Activated T-cell treated with anti-CD3 and anti-CD28 coated beads, Interleukin-2, amount 50 U/mL, for 72 hours (primary cell): ENCODE results near the gene PRMT1. TPM values are rescaled to one million over a fixed set of nuclear protein-coding genes. Genes with fewer than 3 reads are reported as not detected.

Experiments
- ATAC-seq, 2 donors: fragments of 150-1000 bp; cut with Tn5 transposase; replicated peaks in 1 of 2; 2 replicates each; pipeline ENCODE4 v1.10.0; 2021; ENCODE audit warnings: moderate library complexity in 2 of 2, mild to moderate bottlenecking in 1 of 2
- DNase-seq, 2 donors: peaks; one replicate each; pipeline ENCODE4 v3.0.0; 2021 to 2022; ENCODE audit warnings: mixed read lengths in 1 of 2
- H3K27ac Mint-ChIP-seq: one replicate; pipeline ENCODE4 v1.8.0; 2022; ENCODE audit warnings: mild to moderate bottlenecking, moderate library complexity, mixed read lengths
- H3K27me3 Mint-ChIP-seq: one replicate; pipeline ENCODE4 v1.8.0; 2022; ENCODE audit warnings: low read depth, mixed read lengths
- H3K36me3 Mint-ChIP-seq, 2 donors: one replicate each; pipeline ENCODE4 v1.8.0; 2022; ENCODE audit warnings: mixed read lengths in 2 of 2, mild to moderate bottlenecking in 1 of 2; ENCODE audit not compliant: insufficient read depth in 2 of 2
- H3K4me1 Mint-ChIP-seq: one replicate; pipeline ENCODE4 v1.8.0; 2022; ENCODE audit warnings: low read depth, mixed read lengths
- H3K4me3 Mint-ChIP-seq, 2 donors: one replicate each; pipeline ENCODE4 v1.8.0; 2022; ENCODE audit warnings: mild to moderate bottlenecking in 2 of 2, mixed read lengths in 2 of 2, moderate library complexity in 2 of 2
- H3K9me3 Mint-ChIP-seq, 2 donors: one replicate each; pipeline ENCODE4 v1.8.0; 2022; ENCODE audit warnings: mixed read lengths in 2 of 2
- total RNA-seq, 2 donors: library from RNA; stranded (reverse); gene quantifications; one replicate each; pipeline ENCODE4 v1.2.3, GENCODE V29; 2022

Gene PRMT1
- total RNA-seq, 2 donors from 2014 or later: 201 to 251 TPM

GRCh38 chr19:49655570-49656455 is 21.3 kb upstream of the PRMT1 start:
- Mint-ChIP-seq H3K4me3 (no peak overlapping the region), H3K27ac (no peak overlapping the region), H3K9me3 (no peaks in the 10 kb centered on the region), H3K4me1 (peaks cover 4% of the 10 kb centered on the region), H3K27me3 (no peaks in the 10 kb centered on the region), H3K36me3 (peaks cover 7 to 9% of the 10 kb centered on the region in 2 donors)
- ATAC-seq: no peak
- no peak for DNase-seq

GRCh38 chr19:49656456-49657109 is 20.5 kb upstream of the PRMT1 start:
- DNase-seq (no peak), ATAC-seq (no peak)
- peaks cover 7 to 8% of the 10 kb centered on the region in 2 donors for H3K36me3 Mint-ChIP-seq
- H3K4me1 Mint-ChIP-seq: peaks cover 4% of the 10 kb centered on the region
- H3K4me3 Mint-ChIP-seq: no peak overlapping the region
- H3K27ac Mint-ChIP-seq: no peak overlapping the region
- H3K9me3 Mint-ChIP-seq: no peaks in the 10 kb centered on the region
- no peaks in the 10 kb centered on the region for H3K27me3 Mint-ChIP-seq

- Mint-ChIP-seq H3K4me3 (no peak overlapping the region), H3K27ac (no peak overlapping the region), H3K36me3 (peaks cover 7 to 8% of the 10 kb centered on the region in 2 donors), H3K9me3 (no peaks in the 10 kb centered on the region), H3K4me1 (peaks cover 6% of the 10 kb centered on the region), H3K27me3 (no peaks in the 10 kb centered on the region)
- no peak for DNase-seq
- no peak for ATAC-seq
Measured at GRCh38 chr19:49657493-49658138, 19.5 kb upstream of the PRMT1 start.

DNA sequence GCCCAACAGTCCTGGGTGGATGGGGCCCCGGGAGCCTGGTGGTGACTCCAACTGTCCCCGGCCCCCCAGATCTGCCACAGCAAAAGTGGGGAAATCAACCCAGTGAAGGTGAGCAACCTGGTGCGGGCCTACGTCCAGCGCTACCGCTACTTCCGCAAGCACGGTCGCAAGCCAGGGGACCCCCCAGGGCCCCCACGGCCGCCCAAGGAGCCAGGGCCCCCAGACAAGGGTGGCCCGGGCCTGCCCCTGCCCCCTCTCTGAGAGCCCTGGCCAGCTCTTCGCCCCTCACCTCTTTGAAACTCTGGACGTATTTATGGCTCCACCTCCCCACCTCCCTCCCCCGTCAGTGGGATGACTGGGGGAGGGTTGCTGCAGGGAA is 18.9 kb upstream of the PRMT1 start:
- Mint-ChIP-seq H3K36me3 (peaks cover 7 to 8% of the 10 kb centered on the region in 2 donors), H3K4me1 (peaks cover 11% of the 10 kb centered on the region), H3K27me3 (no peaks in the 10 kb centered on the region), H3K4me3 (no peak overlapping the region), H3K9me3 (no peaks in the 10 kb centered on the region), H3K27ac (no peak overlapping the region)
- ATAC-seq: no peak
- DNase-seq: no peak

- ATAC-seq: no peak
- no peak overlapping the region for H3K4me3 Mint-ChIP-seq
- peaks cover 17% of the 10 kb centered on the region for H3K4me1 Mint-ChIP-seq
- no peak for DNase-seq
- H3K27me3 Mint-ChIP-seq: no peaks in the 10 kb centered on the region
- no peak overlapping the region for H3K27ac Mint-ChIP-seq
- H3K36me3 Mint-ChIP-seq: peaks cover 7 to 8% of the 10 kb centered on the region in 2 donors
- no peaks in the 10 kb centered on the region for H3K9me3 Mint-ChIP-seq
Measured at GRCh38 chr19:49658566-49659442, 18.3 kb upstream of the PRMT1 start.

DNA sequence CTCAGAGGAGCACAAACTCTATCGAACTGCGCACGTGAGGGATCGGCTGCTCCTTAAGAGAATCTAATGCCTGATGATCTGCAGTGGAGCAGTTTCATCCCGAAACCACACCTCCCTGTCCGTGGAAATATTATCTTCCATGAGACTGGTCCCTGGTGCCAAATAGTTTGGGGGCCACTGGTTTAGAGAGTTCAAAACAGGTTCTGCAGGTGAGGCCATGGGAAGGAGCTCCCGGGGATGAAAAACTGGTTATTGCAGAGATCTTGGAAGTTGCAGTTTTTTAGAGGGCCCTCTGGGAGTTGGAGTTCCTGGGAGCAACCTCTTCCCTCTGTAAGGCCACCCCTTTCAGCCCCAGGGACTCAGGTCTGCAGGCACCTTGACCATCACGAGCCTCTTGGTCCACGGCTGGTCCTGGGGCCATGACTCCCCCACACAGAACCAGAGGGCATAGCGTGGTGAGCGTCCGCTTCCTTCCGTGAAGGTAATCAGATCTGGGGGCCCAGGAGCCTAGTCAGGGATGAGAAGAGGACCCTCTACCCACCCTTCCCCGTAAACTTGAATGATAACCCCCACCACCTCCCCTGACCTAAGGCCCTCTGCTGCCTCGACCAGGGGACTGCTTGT is 16.6 kb upstream of the PRMT1 start:
- Mint-ChIP-seq H3K27ac (no peak overlapping the region), H3K36me3 (peaks cover 5 to 13% of the 10 kb centered on the region in 2 donors), H3K4me3 (no peak overlapping the region), H3K27me3 (no peaks in the 10 kb centered on the region), H3K4me1 (peaks cover 24% of the 10 kb centered on the region), H3K9me3 (no peaks in the 10 kb centered on the region)
- ATAC-seq (no peak), DNase-seq (no peak)

GRCh38 chr19:49662011-49662410 is 15.1 kb upstream of the PRMT1 start:
- no peak for DNase-seq
- peaks cover 4 to 15% of the 10 kb centered on the region in 2 donors for H3K36me3 Mint-ChIP-seq
- no peak for ATAC-seq
- no peak overlapping the region for H3K4me3 Mint-ChIP-seq
- no peaks in the 10 kb centered on the region for H3K27me3 Mint-ChIP-seq
- H3K9me3 Mint-ChIP-seq: no peaks in the 10 kb centered on the region
- peaks cover 33% of the 10 kb centered on the region for H3K4me1 Mint-ChIP-seq
- H3K27ac Mint-ChIP-seq: no peak overlapping the region

GRCh38 chr19:49663224-49663623 is 13.8 kb upstream of the PRMT1 start:
- H3K4me3 Mint-ChIP-seq: peak overlapping the region; percentile 95 to 98
- H3K36me3 Mint-ChIP-seq: peaks cover 2 to 12% of the 10 kb centered on the region in 2 donors
- peak overlapping the region; percentile 91 for H3K27ac Mint-ChIP-seq
- H3K9me3 Mint-ChIP-seq: no peaks in the 10 kb centered on the region
- ATAC-seq: no peak
- no peak for DNase-seq
- no peaks in the 10 kb centered on the region for H3K27me3 Mint-ChIP-seq
- H3K4me1 Mint-ChIP-seq: peaks cover 40% of the 10 kb centered on the region

DNA sequence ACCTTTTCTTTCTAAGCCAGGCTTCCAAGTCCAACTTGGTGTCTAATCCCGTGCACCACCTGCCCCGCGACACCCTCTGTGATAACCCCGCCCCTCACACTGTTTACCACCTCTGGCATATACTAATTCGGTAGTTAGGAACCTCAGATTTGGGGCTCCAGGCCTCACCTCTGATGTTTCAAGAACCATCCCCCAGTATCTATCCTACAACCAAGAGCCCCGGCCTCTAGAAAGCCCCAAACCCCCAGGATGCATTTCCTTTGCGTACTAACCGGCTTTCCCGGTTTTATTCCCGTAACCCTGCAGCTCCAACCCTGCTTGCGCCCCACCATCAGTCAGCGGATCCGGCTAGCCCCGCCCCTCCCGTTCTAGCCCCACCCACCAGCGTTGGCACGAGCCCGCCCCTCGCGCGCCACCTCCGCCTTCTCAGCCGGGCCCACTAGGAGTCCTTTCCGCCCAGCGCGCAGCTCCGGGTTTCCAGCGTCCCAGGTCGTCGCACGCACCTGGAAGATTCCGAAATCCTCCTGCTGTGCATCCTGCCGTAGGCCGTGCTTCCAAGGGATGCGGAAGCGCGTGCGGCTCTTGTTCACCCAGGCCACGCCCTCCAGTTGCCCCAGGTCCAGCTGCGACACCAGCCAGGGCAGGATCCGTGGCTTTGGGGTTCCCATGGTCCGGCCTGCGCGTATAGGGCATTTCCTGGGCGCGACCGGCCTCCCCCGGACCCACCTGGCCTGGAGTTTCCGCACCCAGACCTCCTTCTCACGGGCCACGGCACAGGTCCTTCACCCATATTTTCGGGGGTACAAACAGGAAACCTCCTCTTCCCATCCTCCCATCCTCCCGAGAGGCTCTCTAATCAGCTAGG is 12.7 kb upstream of the PRMT1 start:
- peaks cover 2 to 12% of the 10 kb centered on the region in 2 donors for H3K36me3 Mint-ChIP-seq
- no peaks in the 10 kb centered on the region for H3K9me3 Mint-ChIP-seq
- H3K27me3 Mint-ChIP-seq: no peaks in the 10 kb centered on the region
- H3K27ac Mint-ChIP-seq: peak overlapping the region; percentile 91
- peaks cover 40% of the 10 kb centered on the region for H3K4me1 Mint-ChIP-seq
- peak; percentile 72 for ATAC-seq
- peak; percentile 90 to 91 for DNase-seq
- peak overlapping the region; percentile 95 to 98 for H3K4me3 Mint-ChIP-seq

- H3K4me3 Mint-ChIP-seq: peak overlapping the region; percentile 95 to 98
- DNase-seq: no peak
- H3K27ac Mint-ChIP-seq: peak overlapping the region; percentile 91
- H3K36me3 Mint-ChIP-seq: peaks cover 0 to 14% of the 10 kb centered on the region in 2 donors
- H3K4me1 Mint-ChIP-seq: peaks cover 40% of the 10 kb centered on the region
- no peaks in the 10 kb centered on the region for H3K27me3 Mint-ChIP-seq
- no peak for ATAC-seq
- H3K9me3 Mint-ChIP-seq: no peaks in the 10 kb centered on the region
Measured at GRCh38 chr19:49665036-49665350, 12.1 kb upstream of the PRMT1 start.

DNA sequence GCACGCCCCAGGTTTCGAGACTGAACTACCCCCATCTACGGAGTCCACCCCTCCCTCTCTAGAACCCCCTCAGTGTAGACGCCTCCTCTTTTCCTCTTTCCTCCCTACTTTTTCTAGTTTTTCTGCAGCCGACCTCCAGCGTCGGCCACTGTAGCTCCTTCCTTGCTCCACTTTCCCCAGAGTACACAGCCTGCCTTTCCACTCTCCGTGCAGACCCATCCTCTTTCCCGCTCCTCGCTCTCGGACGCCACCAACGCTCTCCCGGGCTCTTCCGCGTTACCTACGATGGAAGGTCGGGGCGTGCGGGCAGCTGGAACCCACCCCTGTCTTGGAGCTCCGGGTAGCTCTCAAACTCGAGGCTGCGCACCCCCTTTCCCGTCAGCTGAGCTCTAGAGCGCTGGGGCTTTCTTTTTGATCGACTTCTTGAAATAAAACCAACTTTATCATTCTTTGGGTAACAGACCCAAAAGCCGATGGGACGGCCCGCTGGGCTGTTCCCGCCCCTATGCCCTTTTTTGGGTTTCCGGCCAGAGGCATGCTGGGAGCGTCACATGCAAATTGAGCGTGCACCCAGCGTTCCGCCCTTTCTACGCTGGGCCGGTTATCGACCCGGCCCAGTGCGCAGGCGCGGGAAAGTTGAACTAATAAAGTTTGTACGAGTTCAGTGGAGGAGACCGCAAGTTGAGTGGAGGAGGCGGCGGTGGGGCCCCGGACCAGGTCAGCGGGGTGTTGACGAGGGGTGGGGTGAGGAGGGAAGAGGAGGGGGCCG is 11.5 kb upstream of the PRMT1 start, which contains the start of the genes BCL2L12 and IRF3:
BCL2L12 (plus strand) TSS at position 583 of the 769 bp plus-strand sequence. CDS start 760 bp downstream, outside the sequence.
IRF3 (minus strand) TSS at position 507 of the 769 bp plus-strand sequence. CDS start 1,019 bp downstream, outside the sequence.
- no peaks in the 10 kb centered on the region for H3K9me3 Mint-ChIP-seq
- DNase-seq: peak; percentile 99
- peaks cover 0 to 15% of the 10 kb centered on the region in 2 donors for H3K36me3 Mint-ChIP-seq

More for the DNA sequence above, 11.5 kb upstream of the PRMT1 start, which contains the start of the genes BCL2L12 and IRF3:
- H3K27me3 Mint-ChIP-seq: no peaks in the 10 kb centered on the region
- peak within 1 kb of the TSS; percentile 91 for H3K27ac Mint-ChIP-seq
- peaks cover 40% of the 10 kb centered on the region for H3K4me1 Mint-ChIP-seq
- peak within 1 kb of the TSS; percentile 95 to 98 for H3K4me3 Mint-ChIP-seq
- peak; percentile 86 to 87 for ATAC-seq
